ENCODE results near the gene DEFB124.

DNA sequence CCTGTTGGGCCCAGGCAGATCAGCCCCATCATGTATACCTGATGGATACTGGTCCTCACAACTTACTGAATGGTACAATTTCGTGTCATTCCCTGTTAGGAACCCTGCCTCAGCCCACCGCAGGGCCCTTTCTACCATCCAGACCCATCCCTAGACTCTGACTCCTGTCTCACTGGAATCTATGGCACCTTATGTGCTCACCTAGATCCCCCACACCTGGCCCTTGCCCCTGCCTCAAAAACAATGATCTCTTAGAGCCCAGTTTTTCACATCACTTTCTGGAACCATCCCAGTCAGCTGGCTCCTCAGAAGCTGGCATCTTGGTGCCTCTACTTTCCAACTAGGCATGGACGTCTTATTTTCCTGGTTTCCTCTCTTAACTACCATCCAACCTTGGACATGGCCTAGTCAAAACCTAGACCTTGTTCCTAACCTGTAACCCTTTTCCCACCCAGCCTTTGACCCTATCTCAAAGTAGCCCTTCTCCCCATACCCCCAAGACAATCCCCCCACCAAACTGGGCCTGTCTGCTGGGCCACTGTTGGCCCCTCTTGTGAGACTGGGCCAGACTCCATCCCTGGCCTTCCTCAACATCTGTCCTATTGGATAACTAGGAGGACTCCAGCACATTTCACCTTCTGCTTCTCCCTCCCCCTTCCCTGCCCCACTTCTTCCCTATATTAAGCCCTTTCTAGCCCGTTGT lies 40.3 kb upstream of the DEFB124 start:
- TF ChIP-seq, protein P1, sequence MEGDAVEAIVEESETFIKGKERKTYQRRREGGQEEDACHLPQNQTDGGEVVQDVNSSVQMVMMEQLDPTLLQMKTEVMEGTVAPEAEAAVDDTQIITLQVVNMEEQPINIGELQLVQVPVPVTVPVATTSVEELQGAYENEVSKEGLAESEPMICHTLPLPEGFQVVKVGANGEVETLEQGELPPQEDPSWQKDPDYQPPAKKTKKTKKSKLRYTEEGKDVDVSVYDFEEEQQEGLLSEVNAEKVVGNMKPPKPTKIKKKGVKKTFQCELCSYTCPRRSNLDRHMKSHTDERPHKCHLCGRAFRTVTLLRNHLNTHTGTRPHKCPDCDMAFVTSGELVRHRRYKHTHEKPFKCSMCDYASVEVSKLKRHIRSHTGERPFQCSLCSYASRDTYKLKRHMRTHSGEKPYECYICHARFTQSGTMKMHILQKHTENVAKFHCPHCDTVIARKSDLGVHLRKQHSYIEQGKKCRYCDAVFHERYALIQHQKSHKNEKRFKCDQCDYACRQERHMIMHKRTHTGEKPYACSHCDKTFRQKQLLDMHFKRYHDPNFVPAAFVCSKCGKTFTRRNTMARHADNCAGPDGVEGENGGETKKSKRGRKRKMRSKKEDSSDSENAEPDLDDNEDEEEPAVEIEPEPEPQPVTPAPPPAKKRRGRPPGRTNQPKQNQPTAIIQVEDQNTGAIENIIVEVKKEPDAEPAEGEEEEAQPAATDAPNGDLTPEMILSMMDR (IDR thresholded peaks at IDR 0.05): no peak
- no peak for TF ChIP-seq POLR2A (IDR thresholded peaks at IDR 0.05)
